Esophagus squamous epithelium (tissue), 4 donors: ENCODE results near the gene COQ5.

Experiments used
- CTCF ChIP-seq, 6 experiments: fragments of 450-650 bp in 4 of 6; fragments of 200-600 bp in 2 of 6; sonication (generic) in 2 of 6; IDR thresholded peaks; one replicate each; pipeline ENCODE4 v1.5.1; 2016 to 2019; ENCODE audit warnings: antibody characterized with exemption in 6 of 6, mild to moderate bottlenecking in 4 of 6, moderate library complexity in 4 of 6
- POLR2A ChIP-seq, 4 donors: fragments of 450-650 bp; IDR thresholded peaks; one replicate each; pipeline ENCODE4 v1.6.1; 2017; ENCODE audit warnings: antibody characterized with exemption in 4 of 4, mild to moderate bottlenecking in 4 of 4, moderate library complexity in 3 of 4

DNA sequence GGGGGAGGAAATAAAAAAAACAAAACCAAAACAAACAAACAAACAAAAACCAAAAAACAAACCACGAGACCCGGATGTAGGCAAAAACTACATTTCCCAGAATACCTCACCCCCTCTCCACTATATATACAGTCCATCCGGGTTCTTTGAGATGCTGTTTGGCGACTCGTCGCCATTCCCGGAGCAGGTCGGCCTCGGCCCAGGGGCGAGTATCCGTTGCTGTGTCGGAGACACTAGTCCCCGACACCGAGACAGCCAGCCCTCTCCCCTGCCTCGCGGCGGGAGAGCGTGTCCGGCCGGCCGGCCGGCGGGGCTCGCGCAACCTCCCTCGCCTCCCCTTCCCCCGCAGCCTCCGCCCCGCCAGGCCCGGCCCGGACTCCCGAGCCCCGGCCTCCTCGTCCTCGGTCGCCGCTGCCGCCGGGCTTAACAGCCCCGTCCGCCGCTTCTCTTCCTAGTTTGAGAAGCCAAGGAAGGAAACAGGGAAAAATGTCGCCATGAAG is 5.3 kb upstream of the COQ5 start, which contains the start of gene RNF10:
- TF ChIP-seq CTCF (IDR thresholded peaks at IDR 0.05) (peak in 2 of 6 experiments; percentile 1 to 18), POLR2A (IDR thresholded peaks at IDR 0.05) (peak in 3 of 4 donors; percentile 97 to 99 (median 97))
